Iris pigment epithelial cell (primary cell): ENCODE measurements around the gene ZNF316.
"Not testable (repeated sequence)": the region's sequence is repeated elsewhere in the genome, so short reads cannot be mapped to it uniquely, and the experiment has no call there.

ENCODE experiments used
- DNase-seq: peaks from one replicate; pipeline ENCODE4 v3.0.0-alpha.2; 2011; ENCODE audit warnings: low read depth

The ZNF316 gene

GRCh38 chr7:6647080-6647479 is 10.0 kb downstream of the ZNF316 start:
- no peak for DNase-seq

GRCh38 chr7:6647541-6647940 is 10.4 kb downstream of the ZNF316 start:
- DNase-seq: no peak

- DNase-seq: no peak
These were observed 11.1 kb downstream of the ZNF316 start for GRCh38 chr7:6648066-6648814.

GRCh38 chr7:6648815-6649104 is 11.6 kb downstream of the ZNF316 start:
- no peak for DNase-seq

- no peak for DNase-seq
These were observed 12.3 kb downstream of the ZNF316 start for GRCh38 chr7:6649241-6649961.

GRCh38 chr7:6650086-6650485 is 13.0 kb downstream of the ZNF316 start:
- DNase-seq: no peak

GRCh38 chr7:6650521-6651011 is 13.4 kb downstream of the ZNF316 start:
- no peak for DNase-seq

GRCh38 chr7:6651851-6652445 is 14.8 kb downstream of the ZNF316 start:
- no peak for DNase-seq

- DNase-seq: no peak
These were observed 15.4 kb downstream of the ZNF316 start for GRCh38 chr7:6652446-6653011.

GRCh38 chr7:6653071-6654003 is 16.2 kb downstream of the ZNF316 start:
- no peak for DNase-seq

GRCh38 chr7:6654113-6654841 is 17.2 kb downstream of the ZNF316 start:
- DNase-seq: no peak

- no peak for DNase-seq
These were observed 17.9 kb downstream of the ZNF316 start for GRCh38 chr7:6654842-6655610.

GRCh38 chr7:6655636-6656385 is 18.7 kb downstream of the ZNF316 start:
- DNase-seq: no peak

- no peak for DNase-seq
These were observed 19.3 kb downstream of the ZNF316 start for GRCh38 chr7:6656413-6656812.

- peak; percentile 21 for DNase-seq
These were observed 21.7 kb downstream of the ZNF316 start for GRCh38 chr7:6658618-6659345.

- not testable (repeated sequence) for DNase-seq
These were observed 33.7 kb downstream of the ZNF316 start for GRCh38 chr7:6670851-6671250.

- no peak for DNase-seq
These were observed 38.8 kb downstream of the ZNF316 start for GRCh38 chr7:6675807-6676405.

GRCh38 chr7:6680146-6680545 is 43.0 kb downstream of the ZNF316 start:
- DNase-seq: no peak
